Calu3 (cell line): ENCODE data around the gene JPH4. TPM values are rescaled to one million over a fixed set of nuclear protein-coding genes. Genes with fewer than 3 reads are reported as not detected.

Experiments used
- BruUV-seq: library from RNA; stranded (reverse); fragments of 400-500 nt; replicated peaks from 2 replicates; lab custom pipeline; 2021; lab: Mats Ljungman, UMichigan
- CTCF ChIA-PET: fragments of 300-600 bp; sonication (Branson Sonifier 250); formaldehyde crosslinking; loops from one replicate; lab custom pipeline; 2022; ENCODE audit warnings: antibody characterized with exemption; lab: Charles Lee
- DNase-seq: peaks from one replicate; pipeline ENCODE4 v3.0.0; 2022
- H3K27ac Mint-ChIP-seq: one replicate; pipeline ENCODE4 v1.8.0; 2022; ENCODE audit warnings: mixed read lengths; ENCODE audit not compliant: unreplicated experiment
- H3K27me3 Mint-ChIP-seq: one replicate; pipeline ENCODE4 v1.8.0; 2022; ENCODE audit warnings: mixed read lengths; ENCODE audit not compliant: unreplicated experiment
- H3K36me3 Mint-ChIP-seq: one replicate; pipeline ENCODE4 v1.8.0; 2022; ENCODE audit warnings: mild to moderate bottlenecking, moderate library complexity, mixed read lengths; ENCODE audit not compliant: insufficient read depth, unreplicated experiment
- H3K4me1 Mint-ChIP-seq: one replicate; pipeline ENCODE4 v1.8.0; 2022; ENCODE audit warnings: mild to moderate bottlenecking, low read depth, mixed read lengths; ENCODE audit not compliant: unreplicated experiment
- H3K4me3 Mint-ChIP-seq: one replicate; pipeline ENCODE4 v1.8.0; 2022; ENCODE audit warnings: mild to moderate bottlenecking, low read depth, moderate library complexity, mixed read lengths; ENCODE audit not compliant: unreplicated experiment
- H3K9me3 Mint-ChIP-seq: one replicate; pipeline ENCODE4 v1.8.0; 2022; ENCODE audit warnings: low read depth, mixed read lengths; ENCODE audit not compliant: unreplicated experiment
- intact Hi-C: fragments of 100-400 bp; cut with micrococcal nuclease; formaldehyde crosslinking; loops from one replicate; pipeline ENCODE4 v1.10.0; 2022; ENCODE audit not compliant: unreplicated experiment
- total RNA-seq: library from RNA; stranded (reverse); gene quantifications from 2 replicates; pipeline ENCODE4 v1.2.3, GENCODE V29; 2022
- TF ChIP-seq, protein P1 (sequence below): fragments of 200-600 bp; IDR thresholded peaks from one replicate; pipeline ENCODE4 v1.8.0; 2022; ENCODE audit warnings: antibody characterized with exemption; ENCODE audit not compliant: unreplicated experiment

The JPH4 gene
- total RNA-seq, 1 experiment from 2014 or later, result not detected

- Mint-ChIP-seq H3K4me1 (no peaks in the 10 kb centered on the region), H3K27ac (no peak overlapping the region), H3K4me3 (no peak overlapping the region), H3K27me3 (peaks cover 69% of the 10 kb centered on the region), H3K9me3 (no peaks in the 10 kb centered on the region), H3K36me3 (peaks cover 5% of the 10 kb centered on the region)
- CTCF ChIA-PET, result no interaction called here
- TF ChIP-seq, protein P1, sequence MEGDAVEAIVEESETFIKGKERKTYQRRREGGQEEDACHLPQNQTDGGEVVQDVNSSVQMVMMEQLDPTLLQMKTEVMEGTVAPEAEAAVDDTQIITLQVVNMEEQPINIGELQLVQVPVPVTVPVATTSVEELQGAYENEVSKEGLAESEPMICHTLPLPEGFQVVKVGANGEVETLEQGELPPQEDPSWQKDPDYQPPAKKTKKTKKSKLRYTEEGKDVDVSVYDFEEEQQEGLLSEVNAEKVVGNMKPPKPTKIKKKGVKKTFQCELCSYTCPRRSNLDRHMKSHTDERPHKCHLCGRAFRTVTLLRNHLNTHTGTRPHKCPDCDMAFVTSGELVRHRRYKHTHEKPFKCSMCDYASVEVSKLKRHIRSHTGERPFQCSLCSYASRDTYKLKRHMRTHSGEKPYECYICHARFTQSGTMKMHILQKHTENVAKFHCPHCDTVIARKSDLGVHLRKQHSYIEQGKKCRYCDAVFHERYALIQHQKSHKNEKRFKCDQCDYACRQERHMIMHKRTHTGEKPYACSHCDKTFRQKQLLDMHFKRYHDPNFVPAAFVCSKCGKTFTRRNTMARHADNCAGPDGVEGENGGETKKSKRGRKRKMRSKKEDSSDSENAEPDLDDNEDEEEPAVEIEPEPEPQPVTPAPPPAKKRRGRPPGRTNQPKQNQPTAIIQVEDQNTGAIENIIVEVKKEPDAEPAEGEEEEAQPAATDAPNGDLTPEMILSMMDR, result no peak
- no TSS peak for BruUV-seq
- DNase-seq, result no peak
- intact Hi-C loops, result no loop called here
Measured at GRCh38 chr14:23580948-23581281, 2.3 kb upstream of the JPH4 start.

- H3K36me3 Mint-ChIP-seq, result peaks cover 5% of the 10 kb centered on the region
- H3K4me3 Mint-ChIP-seq, result no peak overlapping the region
- TF ChIP-seq, protein P1, result no peak
- peaks cover 66% of the 10 kb centered on the region for H3K27me3 Mint-ChIP-seq
- no peaks in the 10 kb centered on the region for H3K4me1 Mint-ChIP-seq
- intact Hi-C loops, result no loop called here
- no peak overlapping the region for H3K27ac Mint-ChIP-seq
- no peak for DNase-seq
- CTCF ChIA-PET, result no interaction called here
- H3K9me3 Mint-ChIP-seq, result no peaks in the 10 kb centered on the region
- no TSS peak for BruUV-seq
Measured at GRCh38 chr14:23580152-23580926, 1.7 kb upstream of the JPH4 start.

DNA sequence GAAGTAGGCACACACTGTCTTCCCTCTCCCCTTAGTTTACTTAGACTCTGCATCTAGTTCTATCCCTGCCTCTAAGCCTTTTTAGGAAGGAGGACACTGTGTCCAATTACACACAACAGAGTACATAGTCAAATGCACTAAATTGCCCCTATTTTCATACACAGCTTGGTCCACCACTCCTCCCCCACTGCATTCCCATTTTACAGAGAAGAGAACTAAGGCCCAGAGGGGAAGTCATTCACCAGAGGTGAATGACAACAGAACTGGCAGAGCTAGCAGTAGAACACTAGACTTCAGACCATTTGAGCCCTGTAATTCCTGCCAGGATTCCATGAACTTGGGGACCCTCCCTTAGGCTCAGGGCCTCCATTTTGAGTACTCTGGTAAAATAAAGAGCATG lies 1.1 kb upstream of the JPH4 start:
- Mint-ChIP-seq H3K27ac (no peak overlapping the region), H3K4me3 (no peak overlapping the region), H3K36me3 (peaks cover 5% of the 10 kb centered on the region), H3K4me1 (no peaks in the 10 kb centered on the region), H3K9me3 (no peaks in the 10 kb centered on the region), H3K27me3 (peaks cover 66% of the 10 kb centered on the region)
- CTCF ChIA-PET, result no interaction called here
- intact Hi-C loops, result no loop called here
- no TSS peak for BruUV-seq
- no peak for DNase-seq
- TF ChIP-seq, protein P1, result no peak

DNA sequence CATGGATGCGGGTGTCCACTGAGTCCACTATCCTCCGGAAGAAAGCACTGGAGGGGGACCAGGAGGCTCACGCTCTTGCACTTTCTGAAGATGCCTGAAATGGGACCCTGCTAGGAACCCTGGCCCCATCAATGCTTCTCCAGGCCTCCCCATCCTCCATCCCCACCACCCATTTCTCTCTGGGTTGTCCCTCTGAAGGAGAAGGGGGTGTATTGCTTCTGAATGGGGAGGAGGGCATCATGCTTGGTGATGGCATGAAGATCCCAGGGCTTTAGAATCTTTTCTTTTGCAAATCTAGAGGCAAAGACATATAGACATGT lies 681 bp upstream of the JPH4 start:
- no peaks in the 10 kb centered on the region for H3K4me1 Mint-ChIP-seq
- H3K36me3 Mint-ChIP-seq, result peaks cover 5% of the 10 kb centered on the region
- no peak overlapping the region for H3K27ac Mint-ChIP-seq
- no peak for DNase-seq
- TF ChIP-seq, protein P1, result no peak
- BruUV-seq, result no TSS peak
- intact Hi-C loops, result no loop called here
- H3K4me3 Mint-ChIP-seq, result no peak overlapping the region
- no peaks in the 10 kb centered on the region for H3K9me3 Mint-ChIP-seq
- CTCF ChIA-PET, result no interaction called here
- H3K27me3 Mint-ChIP-seq, result peaks cover 66% of the 10 kb centered on the region
